OCI-LY7 (cell line): Measurements from ENCODE around the gene AOPEP. TPM values are rescaled to one million over a fixed set of nuclear protein-coding genes. Genes with fewer than 3 reads are reported as not detected.

ENCODE experiments used
- BruUV-seq: library from RNA; stranded (reverse); fragments of 400-500 nt; replicated peaks from 2 replicates; lab custom pipeline; 2021; lab: Mats Ljungman, UMichigan
- CTCF ChIA-PET: fragments of 300-600 bp; sonication (Branson Sonifier 250); formaldehyde crosslinking; loops from one replicate; lab custom pipeline; 2022; ENCODE audit warnings: antibody characterized with exemption; ENCODE audit not compliant: unreplicated experiment; lab: Charles Lee
- POLR2A ChIA-PET: fragments of 300-600 bp; sonication (Branson Sonifier 250); formaldehyde crosslinking; loops from one replicate; lab custom pipeline; 2022; ENCODE audit warnings: antibody characterized with exemption; lab: Charles Lee
- DNase-seq: peaks from one replicate; pipeline ENCODE4 v3.0.0-alpha.2; 2015; ENCODE audit warnings: low spot score
- H2AFZ ChIP-seq: fragments of 200-600 bp; sonication (generic), shearing (Covaris generic); 2 replicates; pipeline ENCODE4 v1.6.1; 2014; ENCODE audit warnings: mild to moderate bottlenecking, antibody characterized with exemption, low read length, moderate library complexity
- H3K27ac ChIP-seq: fragments of 200-600 bp; sonication (generic); 2 replicates; pipeline ENCODE4 v1.5.1; 2014; ENCODE audit warnings: mixed run types, low read depth, mild to moderate bottlenecking, moderate library complexity, low read length, inconsistent platforms; ENCODE audit not compliant: poor library complexity, severe bottlenecking
- H3K36me3 ChIP-seq: fragments of 200-600 bp; sonication (generic); 2 replicates; pipeline ENCODE4 v1.6.1; 2014; ENCODE audit warnings: mild to moderate bottlenecking, antibody characterized with exemption, low read length, moderate library complexity, mixed read lengths; ENCODE audit not compliant: insufficient read depth
- H3K4me1 ChIP-seq: fragments of 200-600 bp; sonication (generic); 2 replicates; pipeline ENCODE4 v1.5.1; 2014; ENCODE audit warnings: mild to moderate bottlenecking, low read length; ENCODE audit not compliant: insufficient read depth, poor library complexity, severe bottlenecking
- H3K4me2 ChIP-seq: fragments of 200-600 bp; sonication (generic); 2 replicates; pipeline ENCODE4 v1.6.1; 2014; ENCODE audit warnings: mild to moderate bottlenecking, low read length
- H3K4me3 ChIP-seq: fragments of 200-600 bp; sonication (generic); 2 replicates; pipeline ENCODE4 v1.5.1; 2014; ENCODE audit warnings: mild to moderate bottlenecking, low read depth, low read length; ENCODE audit not compliant: poor library complexity, severe bottlenecking
- H3K79me2 ChIP-seq: fragments of 200-600 bp; sonication (generic); 2 replicates; pipeline ENCODE4 v1.6.1; 2016; ENCODE audit warnings: low read depth, mild to moderate bottlenecking, low read length, moderate library complexity, mixed read lengths; ENCODE audit not compliant: insufficient read depth
- H3K9me2 ChIP-seq: fragments of 200-600 bp; sonication (generic); 2 replicates; pipeline ENCODE4 v1.6.1; 2016; ENCODE audit warnings: mild to moderate bottlenecking, low read length, mixed read lengths; ENCODE audit not compliant: insufficient read depth
- H3K9me3 ChIP-seq: fragments of 200-600 bp; sonication (generic); 2 replicates; pipeline ENCODE4 v1.6.1; 2014; ENCODE audit warnings: mild to moderate bottlenecking, mixed run types, low read length, mixed read lengths
- H4K20me1 ChIP-seq: fragments of 200-600 bp; sonication (generic); 2 replicates; pipeline ENCODE4 v1.6.1; 2014; ENCODE audit warnings: mild to moderate bottlenecking, antibody characterized with exemption, low read length, moderate library complexity, mixed read lengths; ENCODE audit not compliant: insufficient read depth
- CTCF ChIP-seq: fragments of 200-600 bp; sonication (generic); conservative IDR thresholded peaks from 2 replicates; pipeline ENCODE4 v1.5.1; 2014; ENCODE audit warnings: mild to moderate bottlenecking, antibody characterized with exemption, low read length, moderate library complexity, mixed read lengths
- EZH2phosphoT487 ChIP-seq: fragments of 200-600 bp; sonication (generic); IDR thresholded peaks from 2 replicates; pipeline ENCODE4 v1.6.1; 2018; ENCODE audit warnings: low read depth, borderline replicate concordance, mild to moderate bottlenecking, mixed run types, antibody characterized with exemption, low read length, moderate library complexity, mixed read lengths
- intact Hi-C: fragments of 100-400 bp; cut with micrococcal nuclease; formaldehyde crosslinking; loops from one replicate; pipeline ENCODE4 v1.10.0; 2022; ENCODE audit not compliant: unreplicated experiment
- total RNA-seq, 2 experiments: library from RNA; depleted of rRNA in 1 of 2; stranded (reverse); fragments of >200 nt in 1 of 2; shearing (Covaris generic) in 1 of 2; gene quantifications; 2 replicates each; pipeline ENCODE4 v1.2.3, GENCODE V29; 2014 to 2022

Gene AOPEP
- total RNA-seq, 2 experiments from 2014 or later, result 17.3 to 24.3 TPM

GRCh38 chr9:95131023-95131943 is 404.8 kb downstream of the AOPEP start:
- H3K79me2 ChIP-seq, result no peaks in the 10 kb centered on the region
- ChIA-PET CTCF (interaction anchor here (0.8 to 1.3 kb wide), 5 partner anchors 8 to 450 kb away, joined by 3 to 4 read pairs (median 3); no protein-coding TSS in a partner anchor), POLR2A (interaction anchor here (0.7 kb wide), 1 partner anchor 691 kb away, joined by 3 read pairs; no protein-coding TSS in a partner anchor)
- H3K36me3 ChIP-seq, result no peaks in the 10 kb centered on the region
- H3K4me2 ChIP-seq, result no peak overlapping the region
- H4K20me1 ChIP-seq, result no peaks in the 10 kb centered on the region
- H3K27ac ChIP-seq, result no peak overlapping the region
- intact Hi-C loops, result loop anchor here (2.0 kb wide), 1 partner anchor 344 kb away; no protein-coding TSS in a partner anchor
- no peak overlapping the region for H2AFZ ChIP-seq
- no peaks in the 10 kb centered on the region for H3K9me2 ChIP-seq
- no peak overlapping the region for H3K4me3 ChIP-seq
- no peaks in the 10 kb centered on the region for H3K4me1 ChIP-seq
- TF ChIP-seq CTCF (peak; percentile 88), EZH2phosphoT487 (no peak)
- DNase-seq, result peak; percentile 47
- no TSS peak for BruUV-seq
- no peaks in the 10 kb centered on the region for H3K9me3 ChIP-seq

GRCh38 chr9:95132366-95133324 is 406.1 kb downstream of the AOPEP start:
- Histone ChIP-seq H3K4me1 (no peaks in the 10 kb centered on the region), H3K36me3 (no peaks in the 10 kb centered on the region), H3K27ac (no peak overlapping the region), H3K79me2 (no peaks in the 10 kb centered on the region), H3K4me2 (no peak overlapping the region), H4K20me1 (no peaks in the 10 kb centered on the region), H3K9me2 (no peaks in the 10 kb centered on the region), H3K4me3 (no peak overlapping the region), H3K9me3 (no peaks in the 10 kb centered on the region), H2AFZ (no peak overlapping the region)
- CTCF ChIA-PET, result interaction anchor here (0.6 to 1.3 kb wide), 3 partner anchors 11 to 131 kb away, joined by 3 to 4 read pairs (median 3); no protein-coding TSS in a partner anchor
- BruUV-seq, result no TSS peak
- no peak for DNase-seq
- POLR2A ChIA-PET, result interaction anchor here (0.7 kb wide), 1 partner anchor 368 kb away, joined by 3 read pairs; no protein-coding TSS in a partner anchor
- TF ChIP-seq EZH2phosphoT487, result no peak
- TF ChIP-seq CTCF, result no peak
- intact Hi-C loops, result no loop called here
